WERI-Rb-1 (cell line): ENCODE data around the gene CHN1.

Experiments used
- DNase-seq: peaks from one replicate; pipeline ENCODE4 v3.0.0-alpha.2; 2020
- H3K27ac ChIP-seq: fragments of 250-450 bp; sonication (Bioruptor Pico); 2 replicates; pipeline ENCODE4 v1.5.1; 2020; ENCODE audit warnings: mild to moderate bottlenecking, moderate library complexity
- H3K27me3 ChIP-seq: fragments of 250-450 bp; sonication (Bioruptor Pico); 2 replicates; pipeline ENCODE4 v1.5.1; 2021; ENCODE audit warnings: mild to moderate bottlenecking, low read depth, moderate library complexity; ENCODE audit not compliant: insufficient read depth, severe bottlenecking
- H3K36me3 ChIP-seq: fragments of 250-450 bp; sonication (Bioruptor Pico); 2 replicates; pipeline ENCODE4 v1.5.1; 2020; ENCODE audit warnings: mild to moderate bottlenecking, moderate library complexity
- H3K4me3 ChIP-seq: 2 replicates; pipeline ENCODE4 v1.5.1; 2011; ENCODE audit warnings: low read depth, mild to moderate bottlenecking, control low read depth, low read length
- H3K9me3 ChIP-seq: fragments of 250-450 bp; sonication (Bioruptor Pico); 2 replicates; pipeline ENCODE4 v1.5.1; 2021; ENCODE audit warnings: mild to moderate bottlenecking, moderate library complexity; ENCODE audit not compliant: severe bottlenecking
- CTCF ChIP-seq: IDR thresholded peaks from 2 replicates; pipeline ENCODE4 v1.5.1; 2011; ENCODE audit warnings: low read depth, mild to moderate bottlenecking, control low read depth, inconsistent platforms, low read length

CHN1 gene

GRCh38 chr2:174827371-174828369 is 177.5 kb downstream of the CHN1 start:
- DNase-seq = no peak
- Histone ChIP-seq H3K27ac (no peak overlapping the region), H3K36me3 (peaks cover 3% of the 10 kb centered on the region), H3K27me3 (no peaks in the 10 kb centered on the region), H3K4me3 (no peak overlapping the region), H3K9me3 (no peaks in the 10 kb centered on the region)
- TF ChIP-seq CTCF = no peak

GRCh38 chr2:174826051-174826450 is 179.1 kb downstream of the CHN1 start:
- no peak overlapping the region for H3K27ac ChIP-seq

GRCh38 chr2:174824068-174824467 is 181.1 kb downstream of the CHN1 start:
- Histone ChIP-seq H3K9me3 (no peaks in the 10 kb centered on the region), H3K36me3 (peaks cover 20% of the 10 kb centered on the region), H3K4me3 (no peak overlapping the region), H3K27ac (no peak overlapping the region), H3K27me3 (no peaks in the 10 kb centered on the region)
- no peak for DNase-seq
- TF ChIP-seq CTCF = no peak

More at GRCh38 chr2:174826051-174826450, 179.1 kb downstream of the CHN1 start:
- peaks cover 13% of the 10 kb centered on the region for H3K36me3 ChIP-seq
- DNase-seq = no peak
- H3K27me3 ChIP-seq = no peaks in the 10 kb centered on the region
- H3K9me3 ChIP-seq = no peaks in the 10 kb centered on the region
- TF ChIP-seq CTCF = no peak
- H3K4me3 ChIP-seq = no peak overlapping the region

GRCh38 chr2:174821628-174822027 is 183.6 kb downstream of the CHN1 start:
- no peak overlapping the region for H3K4me3 ChIP-seq
- H3K36me3 ChIP-seq = peaks cover 20% of the 10 kb centered on the region
- no peak for TF ChIP-seq CTCF

GRCh38 chr2:174820361-174820760 is 184.8 kb downstream of the CHN1 start:
- DNase-seq = no peak
- H3K27ac ChIP-seq = no peak overlapping the region
- no peaks in the 10 kb centered on the region for H3K27me3 ChIP-seq
- H3K9me3 ChIP-seq = no peaks in the 10 kb centered on the region
- no peak overlapping the region for H3K4me3 ChIP-seq
- peaks cover 20% of the 10 kb centered on the region for H3K36me3 ChIP-seq
- no peak for TF ChIP-seq CTCF

More at GRCh38 chr2:174821628-174822027, 183.6 kb downstream of the CHN1 start:
- no peaks in the 10 kb centered on the region for H3K27me3 ChIP-seq
- H3K9me3 ChIP-seq = no peaks in the 10 kb centered on the region
- DNase-seq = no peak
- no peak overlapping the region for H3K27ac ChIP-seq
